Measurements from ENCODE around the gene CNOT1.

The CNOT1 gene

GRCh38 chr16:58515125-58515870 lies 114.3 kb downstream of the CNOT1 start, which contains the start of gene SETD6:
SETD6 (plus strand) TSS chr16:58515517; CDS start chr16:58515538, 21 bp downstream.
- DNase-seq, result peak; percentile 85 to 86

DNA sequence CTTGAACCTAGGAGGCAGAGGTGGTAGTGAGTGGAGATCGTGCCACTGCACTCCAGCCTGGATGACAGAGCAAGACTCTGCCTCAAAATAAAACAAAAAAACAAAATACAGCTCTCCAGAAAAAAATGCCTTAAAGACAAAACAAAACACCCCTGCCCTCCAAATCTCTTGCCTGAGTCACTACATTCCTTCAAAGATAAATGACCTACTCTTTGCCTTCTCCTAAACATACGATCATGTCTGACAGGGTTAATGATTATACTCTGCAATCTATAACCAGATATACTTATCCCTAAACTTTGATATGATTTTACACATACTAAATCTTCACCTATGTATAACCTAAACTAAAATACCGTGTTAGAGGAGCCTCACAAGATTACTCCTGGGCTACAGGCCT lies 115.8 kb downstream of the CNOT1 start:
- no peak for DNase-seq

DNA sequence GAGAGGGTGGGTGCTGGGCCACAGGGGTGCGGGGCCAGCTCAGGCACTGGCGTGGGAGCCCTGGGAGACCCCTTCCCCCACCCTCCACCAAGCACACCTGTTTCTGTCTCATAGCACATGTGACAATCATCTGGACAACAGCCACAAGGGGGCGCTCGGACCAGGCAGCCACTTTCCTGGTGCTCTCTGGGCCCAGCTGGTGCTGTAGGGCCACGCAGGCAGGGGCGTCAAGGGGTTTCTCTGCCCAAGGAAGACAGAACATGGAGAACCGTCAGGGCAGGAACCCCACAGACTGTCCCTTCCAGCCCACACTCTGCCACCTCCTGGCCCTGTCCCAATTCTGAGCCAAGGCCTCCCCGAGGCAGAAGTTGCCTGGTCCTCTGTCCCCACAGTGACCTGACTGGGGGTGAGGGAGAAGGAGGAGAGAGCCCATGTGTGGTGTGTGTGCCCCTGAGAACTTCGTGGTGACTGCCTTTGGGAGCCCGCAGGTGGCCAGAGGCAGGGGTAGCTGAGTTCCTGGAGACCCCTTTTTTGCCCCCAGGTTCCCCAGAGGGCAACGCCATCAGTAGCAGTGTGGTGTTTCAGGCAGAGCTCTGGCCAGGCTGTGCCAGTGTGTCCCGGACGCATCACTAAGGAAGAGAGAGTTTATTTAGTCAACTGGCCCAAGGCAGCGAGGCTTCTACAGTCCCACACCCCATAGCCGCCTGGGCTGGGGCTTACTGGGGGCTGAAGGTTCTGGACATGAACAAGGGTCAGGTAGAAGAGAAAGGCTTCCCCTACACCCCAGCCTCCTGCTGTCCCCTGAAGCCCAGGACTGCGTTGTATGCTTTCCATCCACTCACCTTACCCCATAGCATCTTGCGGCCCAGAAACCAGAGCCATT lies 117.5 kb downstream of the CNOT1 start:
- peak; percentile 91 to 92 for DNase-seq

DNA sequence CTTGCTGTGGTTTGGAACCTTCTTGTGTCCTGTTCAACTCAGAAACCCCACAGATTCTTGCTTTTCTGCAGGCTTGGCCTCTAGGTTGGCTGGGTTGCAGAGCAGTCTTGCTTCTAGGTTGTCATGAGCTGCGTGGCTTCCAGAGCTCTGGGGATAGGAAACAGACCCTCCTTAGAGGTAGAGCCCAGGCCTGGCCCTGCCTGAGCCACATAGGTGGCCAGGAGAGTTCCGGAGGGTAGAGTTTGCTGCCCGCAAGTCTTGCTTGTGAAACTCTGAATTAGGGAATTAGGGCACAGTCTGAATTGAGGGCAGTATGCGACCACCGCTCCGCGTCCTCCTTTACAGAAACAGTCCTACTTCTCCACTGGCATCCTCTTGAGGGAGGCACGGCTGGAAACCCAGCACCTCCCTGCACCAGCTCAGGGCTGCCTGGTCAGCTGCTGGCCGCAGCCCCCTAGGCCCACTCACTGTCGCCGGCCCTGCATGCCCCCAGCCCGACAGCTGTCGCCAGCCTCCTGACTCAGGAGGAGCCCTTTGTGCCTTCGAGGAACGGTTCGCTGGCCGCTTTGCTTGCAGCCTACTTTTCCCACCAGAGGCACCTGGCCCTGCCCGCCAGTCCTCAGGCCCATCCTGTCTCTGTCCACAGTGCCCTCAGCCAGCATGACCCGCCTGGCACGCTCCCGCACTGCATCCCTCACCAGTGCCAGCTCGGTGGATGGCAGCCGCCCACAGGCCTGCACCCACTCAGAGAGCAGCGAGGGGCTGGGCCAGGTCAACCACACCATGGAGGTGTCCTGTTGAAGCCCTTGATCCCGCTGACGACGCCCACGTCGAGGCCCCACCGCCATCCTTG lies 118.6 kb downstream of the CNOT1 start:
- DNase-seq, result no peak

GRCh38 chr16:58510097-58510775 lies 119.4 kb downstream of the CNOT1 start:
- DNase-seq, result no peak

DNA sequence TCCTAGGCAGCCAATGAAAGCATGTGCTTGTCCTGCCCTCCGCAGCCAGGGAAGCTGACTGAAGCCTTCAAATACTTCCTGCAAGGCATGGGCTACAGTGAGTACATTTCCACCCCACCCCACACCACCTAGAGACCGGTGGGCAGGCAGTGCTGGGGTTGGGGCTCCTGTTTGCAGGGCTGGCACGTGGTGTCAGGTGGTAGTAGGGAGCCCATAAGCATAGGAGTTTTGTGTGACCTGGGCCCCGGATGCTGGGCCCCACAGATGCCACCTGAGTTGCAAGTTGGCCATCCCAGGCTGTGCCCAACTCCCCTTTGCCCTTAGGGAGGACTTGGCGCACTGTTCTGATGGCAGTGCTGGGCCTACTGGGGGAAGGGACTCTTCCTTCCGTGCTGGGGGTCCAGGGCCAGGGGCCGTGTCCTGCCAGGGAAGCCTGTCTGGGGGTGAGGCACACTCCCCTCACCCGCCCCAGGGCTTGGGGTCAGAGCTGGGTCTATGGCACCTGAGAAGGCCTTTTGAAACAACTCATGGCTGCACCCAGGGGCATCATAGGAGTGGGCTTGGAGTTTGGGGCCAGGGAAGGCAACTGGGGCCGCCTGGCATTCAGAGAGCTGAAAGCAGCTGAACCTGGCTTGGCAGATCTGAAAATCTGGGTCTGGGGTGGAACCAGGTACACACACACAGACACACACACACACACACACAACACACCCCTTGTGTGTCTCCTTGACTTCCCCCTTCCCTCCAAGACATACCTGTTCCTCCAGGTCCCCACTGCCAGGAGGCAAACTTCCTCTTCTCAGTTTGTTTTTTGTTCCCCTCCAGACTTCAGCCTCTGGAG lies 120.2 kb downstream of the CNOT1 start:
- DNase-seq, result peak in 1 of 2 donors; percentile 13

DNA sequence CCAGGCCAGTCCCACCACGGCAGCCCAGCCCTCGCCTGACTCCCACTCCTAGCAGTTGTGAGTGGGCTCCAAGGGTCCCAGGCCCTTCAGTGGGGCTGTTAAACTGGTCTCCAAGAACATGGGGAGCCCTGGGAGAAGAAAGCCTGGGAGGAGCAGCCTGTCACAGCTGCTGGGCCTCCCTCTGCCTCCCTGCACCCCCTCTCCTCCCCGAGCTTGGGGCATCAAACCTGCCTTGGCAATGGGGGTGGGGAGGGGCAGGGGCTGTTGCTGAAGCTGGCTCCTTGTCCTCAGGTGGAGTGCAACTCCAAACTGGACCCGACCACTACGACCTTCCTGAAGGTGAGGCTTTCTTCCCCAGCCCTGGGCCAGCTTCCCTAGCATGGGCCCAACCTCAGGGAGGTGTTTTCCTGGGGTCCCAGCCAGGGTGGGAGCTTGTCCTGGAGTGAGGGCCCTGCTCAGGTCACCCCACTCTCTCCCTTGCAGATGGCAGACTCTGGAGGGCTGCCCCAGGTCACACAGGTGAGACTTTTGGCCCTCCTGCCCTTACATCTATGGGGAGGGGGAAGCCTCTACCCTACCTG lies 120.9 kb downstream of the CNOT1 start:
- DNase-seq, result no peak

- DNase-seq, result no peak
These were observed 121.5 kb downstream of the CNOT1 start for GRCh38 chr16:58507963-58508670.

DNA sequence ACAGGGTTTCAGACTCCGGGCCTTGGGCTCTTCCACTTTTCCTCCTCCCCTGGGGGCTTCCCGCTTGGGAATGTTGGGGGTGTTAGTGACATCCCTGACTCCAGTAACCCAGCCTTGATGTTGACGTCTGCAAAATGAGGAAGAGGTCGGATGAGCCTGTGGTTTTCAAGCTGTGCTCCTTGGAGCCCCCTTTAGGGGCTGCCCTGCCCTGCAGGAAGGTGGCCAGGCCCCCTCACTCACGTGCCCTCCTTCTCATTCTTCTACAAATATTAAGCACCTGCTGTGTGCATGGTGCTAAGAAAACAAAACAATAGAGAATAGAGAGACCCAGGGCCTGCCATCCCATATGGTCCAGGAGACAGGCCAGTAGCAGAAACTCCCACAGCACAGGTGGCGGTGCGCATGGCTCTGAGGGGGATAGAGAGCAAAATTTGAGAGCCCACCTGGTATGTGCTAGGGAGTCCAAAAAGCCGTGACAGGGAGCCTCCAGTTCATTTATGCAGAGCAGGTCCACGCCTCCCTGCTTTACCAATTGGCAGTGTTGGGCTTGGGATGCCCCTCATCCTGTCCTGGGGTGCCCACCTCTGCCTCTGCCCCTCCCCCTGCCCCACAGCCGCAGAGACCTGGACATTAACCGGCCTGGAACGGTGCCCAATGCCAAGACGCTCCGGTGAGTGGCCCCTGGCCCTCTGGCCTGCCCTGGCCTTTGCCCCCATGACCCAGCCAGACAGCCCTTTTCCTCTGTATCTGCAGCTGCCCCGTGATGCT lies 122.2 kb downstream of the CNOT1 start:
- no peak for DNase-seq

DNA sequence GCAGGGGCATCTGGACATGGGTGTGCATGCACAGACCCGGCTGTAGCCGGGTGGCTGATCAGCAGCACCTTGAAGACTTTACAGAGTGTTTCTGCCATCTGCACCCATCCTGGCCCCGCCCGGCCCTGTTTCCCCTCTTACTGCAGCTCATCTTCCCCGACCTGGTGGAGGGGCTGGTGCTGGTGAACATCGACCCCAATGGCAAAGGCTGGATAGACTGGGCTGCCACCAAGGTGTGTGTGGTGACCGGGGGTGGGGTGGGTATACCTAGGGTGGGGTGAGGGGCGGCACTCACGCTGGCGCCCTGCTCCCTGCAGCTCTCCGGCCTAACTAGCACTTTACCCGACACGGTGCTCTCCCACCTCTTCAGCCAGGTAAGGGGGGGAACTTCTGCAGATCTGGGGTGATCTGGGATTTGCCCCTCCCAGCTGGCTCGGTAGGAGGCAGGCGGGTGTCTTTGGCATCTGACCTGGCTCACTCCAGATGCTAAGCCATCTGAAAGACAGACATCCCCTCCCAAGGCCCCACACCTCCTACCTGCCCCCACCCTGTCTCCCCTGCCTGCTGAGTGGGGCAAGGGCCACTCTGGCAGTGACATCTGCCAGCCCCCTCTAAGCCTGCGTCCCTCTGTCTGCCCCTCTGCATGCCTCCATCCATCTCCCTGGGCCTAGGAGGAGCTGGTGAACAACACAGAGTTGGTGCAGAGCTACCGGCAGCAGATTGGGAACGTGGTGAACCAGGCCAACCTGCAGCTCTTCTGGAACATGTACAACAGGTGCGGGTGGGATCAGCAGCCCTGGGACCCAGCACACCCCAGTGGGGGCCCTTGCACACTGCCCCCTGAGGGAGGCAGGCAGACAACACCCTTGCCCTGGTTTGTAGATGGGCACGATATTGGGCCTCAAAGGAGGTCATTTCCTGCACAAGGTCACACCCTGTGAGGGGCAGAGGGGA lies 123.1 kb downstream of the CNOT1 start:
- DNase-seq, result no peak

- no peak for DNase-seq
These were observed 125.5 kb downstream of the CNOT1 start for GRCh38 chr16:58503863-58504688.

- no peak for DNase-seq
These were observed 126.3 kb downstream of the CNOT1 start for GRCh38 chr16:58503166-58503862.

DNA sequence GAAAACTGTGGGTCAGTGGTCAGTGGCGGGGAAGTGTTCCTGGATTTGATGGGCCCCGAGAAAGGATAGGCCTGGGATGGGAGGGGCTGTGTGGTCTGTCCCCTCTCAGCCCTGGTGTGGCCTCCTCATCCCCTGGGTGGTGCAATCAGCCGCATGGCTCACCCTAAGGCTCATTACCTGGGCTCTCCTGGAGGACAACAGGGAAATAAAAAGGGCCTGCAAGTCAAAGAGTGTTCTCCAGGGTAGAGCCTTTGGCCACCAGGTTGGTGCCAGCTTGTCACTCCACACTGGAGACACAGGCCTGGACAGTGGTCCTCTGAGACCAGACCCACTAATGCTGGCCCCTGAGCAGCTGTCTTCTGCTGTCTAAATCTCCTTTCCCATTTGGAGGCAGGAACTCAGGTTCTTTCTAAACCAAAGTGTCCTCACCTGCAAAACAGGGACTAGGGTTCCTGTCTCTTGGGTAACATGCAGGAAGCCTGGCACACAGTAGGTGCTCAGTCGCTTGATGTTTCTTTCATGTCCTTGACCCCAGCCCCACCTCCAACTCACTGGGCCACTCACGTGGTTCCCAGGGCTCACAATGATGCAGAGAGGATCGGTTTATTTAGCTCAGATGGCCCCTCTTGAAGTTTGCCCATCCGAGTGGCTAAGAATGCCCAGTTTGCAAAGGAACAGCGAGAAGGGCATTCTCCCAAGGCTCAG lies 127.3 kb downstream of the CNOT1 start:
- no peak for DNase-seq

- peak; percentile 46 to 61 for DNase-seq
These were observed 128.1 kb downstream of the CNOT1 start for GRCh38 chr16:58501242-58502131.

All from stimulated activated CD4-positive, alpha-beta T cell treated with anti-CD3 and anti-CD28 coated beads, Interleukin-2, amount 100 ng/mL, for 24 hours (primary cell).